ENCODE results near the gene GRB10.

Gene GRB10

DNA sequence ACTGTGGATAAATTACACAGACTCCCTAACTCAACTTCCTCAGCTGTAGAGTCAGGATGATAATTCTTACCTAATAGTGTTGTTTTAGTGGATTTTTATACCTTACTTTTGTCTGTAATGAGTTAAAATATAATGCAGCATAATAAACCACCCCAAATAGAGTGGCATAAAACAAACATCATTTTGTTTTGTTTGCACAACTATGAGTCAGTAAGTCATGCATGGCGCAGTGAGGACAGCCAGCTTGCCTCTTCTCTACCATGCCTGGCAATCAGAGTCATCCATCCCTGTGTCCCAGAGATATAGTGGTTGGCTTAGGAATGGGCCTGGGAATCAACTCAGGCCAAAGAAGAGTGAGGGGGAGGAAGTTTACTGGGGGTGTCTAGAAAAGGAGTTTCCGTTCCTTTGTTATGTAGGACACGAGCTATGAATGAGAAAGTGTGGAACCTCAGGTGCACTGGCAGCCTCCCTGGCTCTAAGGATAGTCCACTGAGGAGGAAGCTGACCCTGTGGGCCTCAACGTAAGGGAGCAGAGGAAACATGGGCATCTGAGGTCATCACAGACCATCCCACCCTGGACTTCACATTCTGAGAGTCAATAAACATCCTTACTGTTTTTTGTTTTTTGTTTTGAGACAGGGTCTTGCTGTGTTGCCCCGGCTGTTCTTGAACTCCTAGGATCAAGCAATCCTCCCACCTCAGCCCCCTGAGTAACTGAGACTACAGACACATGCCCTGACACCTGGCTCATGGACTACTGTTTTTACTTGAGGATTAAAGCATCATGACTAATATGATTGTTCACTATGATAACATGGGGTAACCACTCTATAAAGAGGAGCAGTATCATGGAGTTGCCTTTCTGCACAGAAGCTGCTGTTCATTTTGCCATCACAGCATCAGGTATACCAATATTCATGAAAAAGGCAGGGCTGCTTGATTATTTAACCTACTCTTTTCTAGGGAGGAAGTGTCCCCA, 21.0 kb upstream of the GRB10 start:
- DNase-seq = no peak

DNA sequence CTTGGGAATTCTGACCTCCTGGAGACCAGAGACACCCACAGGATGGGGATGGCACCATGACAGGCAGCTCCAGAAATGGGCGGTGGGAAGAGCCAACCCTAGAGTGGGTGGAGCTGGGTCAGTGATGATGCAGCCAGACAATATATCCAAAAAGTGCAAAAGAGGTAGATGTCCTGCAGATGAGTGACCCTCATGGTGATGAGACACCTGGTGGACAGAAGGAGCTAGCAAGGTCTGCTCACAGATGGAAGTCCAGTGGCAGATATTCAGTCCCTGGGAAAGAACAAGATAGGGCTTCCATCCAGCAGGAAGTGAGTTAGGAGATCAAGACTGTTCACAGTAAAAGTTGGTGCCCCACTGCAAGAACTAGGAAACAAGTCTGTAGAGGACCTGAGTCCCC, 19.2 kb upstream of the GRB10 start:
- no peak for DNase-seq

DNA sequence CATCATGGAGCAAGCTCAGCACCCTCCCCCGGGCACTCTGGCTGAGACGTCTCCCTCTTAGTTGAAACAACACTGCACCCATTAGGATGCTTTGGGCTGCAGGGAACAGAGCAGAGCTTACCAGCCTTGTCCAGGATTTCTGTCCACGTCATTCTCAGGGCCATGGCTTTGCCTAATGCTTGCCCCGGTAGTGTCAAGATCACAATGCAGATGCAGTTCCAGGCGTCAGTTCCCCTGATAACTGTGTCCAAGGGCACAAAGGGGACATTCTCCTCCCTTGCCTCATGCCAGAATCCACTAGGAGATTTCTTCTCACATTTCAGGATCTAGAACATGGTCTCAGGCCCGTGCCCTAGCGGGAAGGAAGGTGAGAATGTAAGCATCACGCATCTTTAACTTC, 17.2 kb upstream of the GRB10 start:
- no peak for DNase-seq

DNA sequence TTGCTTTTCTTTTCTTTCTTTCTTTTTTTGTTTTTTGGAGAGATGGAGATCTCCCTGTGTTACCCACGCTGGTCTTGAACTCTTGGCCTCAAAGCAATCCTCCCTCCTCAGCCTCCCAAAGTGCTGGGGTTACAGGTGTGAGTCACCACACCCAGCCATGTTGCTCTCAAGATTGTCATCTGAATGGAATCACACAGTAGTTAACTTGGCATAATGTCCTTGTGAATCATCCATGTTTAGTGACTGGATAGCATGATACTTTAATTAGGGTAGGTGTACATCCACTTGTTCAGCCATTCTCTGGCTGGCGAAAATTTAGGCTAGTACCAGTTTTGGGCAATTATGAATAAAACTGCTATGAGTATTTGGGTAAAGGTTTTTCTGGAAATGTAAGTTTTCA, 15.4 kb upstream of the GRB10 start:
- no peak for DNase-seq

DNA sequence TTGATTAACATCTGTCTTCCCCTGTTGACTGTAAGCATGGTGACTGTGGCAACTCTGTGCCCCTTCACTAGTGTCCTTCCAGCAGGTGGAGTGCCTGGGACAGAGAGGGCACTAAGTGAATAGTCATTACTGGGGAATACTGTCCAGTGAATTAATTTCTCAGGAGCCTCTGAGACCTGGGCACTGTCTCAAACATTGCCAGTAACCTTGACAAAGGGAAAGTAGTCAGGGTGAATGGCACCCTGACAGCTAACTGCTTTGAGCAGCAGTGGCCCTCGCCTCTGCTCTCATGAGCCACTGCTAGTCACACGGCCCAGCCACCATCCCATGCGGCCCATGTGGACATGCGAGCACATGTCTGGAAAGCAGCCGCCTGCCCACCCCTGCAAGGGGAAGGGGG, 13.1 kb upstream of the GRB10 start:
- DNase-seq = no peak

DNA sequence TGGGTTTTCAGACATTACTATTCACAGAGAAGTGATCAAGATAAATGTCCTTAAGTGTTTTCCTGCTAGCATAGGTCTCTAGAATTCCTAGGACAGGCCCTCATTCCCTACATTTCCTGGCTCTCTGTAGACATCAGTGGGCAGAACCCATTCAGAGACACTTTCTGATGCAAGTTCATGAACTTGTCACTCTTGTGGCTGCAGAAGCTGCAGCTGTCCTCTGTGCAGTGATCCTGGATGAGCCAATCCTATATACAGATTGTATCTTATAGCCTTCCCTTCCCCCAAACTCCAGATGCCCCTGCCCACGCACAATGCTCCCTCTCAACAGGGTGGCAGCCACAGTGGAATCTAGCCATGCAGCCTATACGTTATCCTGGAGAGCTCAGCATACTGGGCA, 12.6 kb upstream of the GRB10 start:
- no peak for DNase-seq

DNA sequence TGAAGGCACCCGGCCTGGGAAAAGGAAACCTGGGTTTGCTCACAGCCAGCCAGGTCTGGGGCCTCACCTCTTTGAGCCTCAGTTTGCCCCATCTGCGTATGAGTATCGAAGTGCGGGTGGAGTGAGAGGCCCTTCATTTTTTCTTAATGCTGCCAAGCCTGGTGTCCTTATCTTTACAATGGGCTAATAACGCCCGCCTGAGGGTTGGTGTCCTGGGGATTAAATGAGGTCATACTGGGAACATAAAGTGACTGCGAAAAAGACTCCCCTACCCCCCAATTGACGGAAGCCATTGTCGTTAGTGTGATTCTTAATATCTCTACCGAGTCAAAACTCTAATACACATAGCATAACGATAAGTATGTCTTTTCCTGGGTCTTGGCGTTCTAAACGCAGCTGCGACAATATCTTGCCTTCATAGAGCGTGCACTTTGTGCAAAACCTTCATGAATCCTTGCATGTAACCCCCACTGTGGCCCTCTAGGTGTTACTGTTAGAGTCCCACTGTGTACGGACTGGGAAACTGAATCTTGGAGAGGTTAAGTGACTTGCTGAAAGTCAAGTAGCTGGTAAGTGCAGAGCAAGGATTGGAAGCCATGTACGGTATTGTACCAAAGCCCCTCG, 11.4 kb upstream of the GRB10 start:
- no peak for DNase-seq

DNA sequence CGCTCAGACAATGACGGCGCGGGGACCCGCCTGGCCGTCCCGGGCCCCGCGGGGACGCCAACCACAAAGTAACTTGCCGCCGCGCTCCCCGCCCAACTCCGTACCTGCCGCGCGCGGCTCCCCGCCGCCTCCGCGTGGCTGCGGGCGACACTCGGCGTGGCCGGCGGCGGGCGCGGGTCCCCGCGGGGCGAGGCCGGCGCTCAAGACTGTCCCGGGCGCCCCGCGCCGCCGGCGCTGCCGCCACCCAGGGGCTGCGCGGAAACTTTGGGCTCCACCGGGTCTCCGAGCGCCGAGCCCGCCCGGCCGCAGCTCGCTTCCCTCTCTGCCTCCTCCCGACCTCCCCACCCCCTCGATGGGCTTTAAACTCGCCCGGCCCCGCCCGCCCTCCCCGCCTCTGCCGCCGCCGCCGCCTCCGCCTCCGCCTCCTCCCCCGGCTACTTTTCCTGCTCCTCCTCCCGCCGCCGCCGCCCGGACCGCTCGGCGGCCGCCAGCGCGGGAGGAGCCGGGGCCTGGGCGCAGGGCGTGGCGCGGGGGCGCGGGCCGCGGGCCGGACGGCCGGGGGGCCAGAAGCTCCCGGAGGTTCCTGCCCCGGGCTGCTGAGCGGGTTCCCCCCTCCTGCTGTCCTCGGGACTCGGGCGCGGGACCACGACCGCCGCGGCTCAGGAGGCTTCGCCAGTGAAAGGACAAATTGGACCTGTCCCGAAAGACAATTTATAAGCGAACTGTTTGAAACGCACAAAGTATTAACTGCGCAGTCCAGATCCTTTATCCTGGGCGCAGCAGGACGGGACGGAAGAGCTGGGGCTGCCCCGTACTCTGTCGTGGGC, 10.6 kb upstream of the GRB10 start:
- DNase-seq = peak; percentile 7 to 33

DNA sequence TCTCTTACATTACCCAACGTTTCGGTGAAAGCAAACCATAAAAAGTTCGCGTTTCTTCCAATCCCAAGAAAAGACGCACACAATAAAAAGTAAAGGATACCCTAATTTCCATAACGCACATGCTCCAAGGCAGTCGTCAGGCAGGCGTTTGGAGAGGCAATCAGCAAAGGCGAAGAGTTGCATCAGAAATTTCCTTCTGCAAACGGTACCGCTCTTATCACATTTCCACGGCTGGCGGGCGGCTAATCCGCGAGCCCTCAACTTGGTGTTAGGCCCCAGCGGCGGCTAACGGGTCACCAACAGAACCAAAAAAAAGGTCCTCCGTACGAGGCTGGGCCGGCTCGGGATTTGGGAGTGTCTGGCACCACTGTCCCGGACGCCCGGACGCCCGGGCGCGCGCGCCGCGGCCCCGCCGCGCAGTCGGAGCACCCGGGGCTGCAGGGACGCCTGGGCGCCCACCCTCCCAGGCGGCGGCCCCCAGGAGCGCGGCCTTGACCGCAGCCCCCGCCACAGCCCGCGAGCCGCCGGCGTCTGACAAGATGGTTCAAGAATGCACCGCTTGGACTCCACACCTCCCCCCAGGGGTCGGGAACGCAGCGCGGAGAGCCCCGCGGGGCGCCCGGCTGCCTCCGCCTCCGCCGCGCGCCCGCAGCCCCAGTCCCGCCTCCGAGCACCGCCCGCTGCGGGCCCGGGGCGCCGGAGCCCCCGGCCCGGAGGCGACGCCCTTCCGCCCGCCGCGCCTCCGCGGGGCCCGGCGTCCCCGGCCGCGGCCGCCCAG, 9.8 kb upstream of the GRB10 start:
- DNase-seq = peak in 1 of 2 experiments; percentile 5

DNA sequence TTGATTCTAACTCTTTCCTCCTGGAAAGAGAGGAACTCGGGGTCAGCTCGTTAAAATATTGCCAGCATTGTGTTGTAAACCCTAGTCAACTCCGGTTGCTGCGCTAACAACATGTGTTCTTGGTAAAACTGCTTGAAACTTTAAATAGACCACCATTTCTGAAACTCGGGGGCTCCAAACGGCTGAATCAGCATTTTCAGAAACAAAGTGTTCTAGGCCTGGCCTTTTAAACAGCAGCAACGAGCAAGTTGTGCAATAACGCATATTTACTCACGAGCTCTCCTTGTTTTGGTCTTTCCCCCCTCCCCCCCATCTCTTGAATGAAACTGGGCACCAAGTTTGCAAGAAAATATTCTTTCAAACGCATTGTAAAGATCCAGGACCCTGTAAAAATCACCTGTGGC, 9.2 kb upstream of the GRB10 start:
- no peak for DNase-seq

DNA sequence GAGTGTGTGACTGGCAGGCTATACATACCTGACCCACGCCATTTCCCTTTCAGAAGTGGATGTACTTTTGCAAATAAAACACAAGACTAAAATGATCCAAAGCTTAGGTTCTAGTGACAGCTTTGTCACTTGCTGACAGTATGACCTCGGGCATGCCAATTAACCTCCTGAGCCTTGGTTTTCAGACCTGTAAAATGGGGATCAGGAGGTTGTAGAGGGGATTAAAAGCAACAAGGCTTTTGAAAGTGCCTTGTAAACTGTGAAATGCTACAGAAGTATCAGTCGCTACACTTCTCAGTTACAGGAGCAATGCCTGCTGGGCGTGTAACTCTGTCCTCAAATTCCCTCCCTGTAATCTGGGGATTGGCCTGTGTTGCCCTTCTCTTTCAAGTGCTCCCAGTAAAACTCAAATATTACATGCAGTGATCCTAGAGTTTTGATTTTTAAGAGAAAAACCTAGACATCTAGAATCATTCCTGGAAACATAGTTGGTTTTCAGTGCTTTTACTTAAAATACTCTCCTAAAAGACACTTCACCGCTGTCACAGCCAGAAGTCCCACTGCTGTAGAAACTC, 8.8 kb upstream of the GRB10 start:
- DNase-seq = no peak

DNA sequence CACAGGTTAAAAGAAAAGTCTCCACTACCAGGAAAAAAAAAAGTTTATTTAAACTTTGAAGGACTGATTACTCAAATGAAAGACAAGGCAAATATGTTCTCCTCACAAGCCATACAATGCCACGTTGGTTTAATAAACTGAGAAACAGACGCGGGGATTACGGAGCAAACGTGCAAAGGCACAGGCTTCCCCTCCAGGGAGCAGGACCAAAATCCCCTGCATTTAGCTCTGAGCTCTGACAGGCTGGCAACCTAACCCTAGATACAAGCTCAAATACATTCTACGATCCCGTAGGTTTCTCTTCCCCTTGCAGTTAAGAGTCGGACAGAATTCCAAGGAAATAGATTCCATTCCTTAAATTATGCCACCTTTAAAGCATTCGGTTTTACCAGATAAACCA, 7.7 kb upstream of the GRB10 start:
- no peak for DNase-seq

DNA sequence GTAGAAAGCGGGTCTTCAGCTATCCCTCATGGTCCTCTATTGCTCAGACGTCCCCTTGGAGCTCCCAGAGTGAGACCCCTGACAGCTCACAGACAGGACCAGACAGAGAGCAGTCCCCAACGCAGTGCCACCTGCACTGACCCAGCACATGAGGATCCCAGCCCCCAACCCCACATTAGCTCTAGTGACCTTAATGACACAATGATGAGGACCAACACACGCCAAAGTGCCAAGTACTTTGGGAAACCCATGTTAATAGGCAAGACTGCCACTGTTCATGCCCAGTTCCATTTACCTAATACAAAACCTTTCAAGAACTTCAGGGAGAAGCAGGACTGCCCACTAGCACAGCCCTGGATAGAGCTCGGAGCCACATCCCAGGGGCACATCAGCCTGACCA, 5.7 kb upstream of the GRB10 start:
- no peak for DNase-seq

DNA sequence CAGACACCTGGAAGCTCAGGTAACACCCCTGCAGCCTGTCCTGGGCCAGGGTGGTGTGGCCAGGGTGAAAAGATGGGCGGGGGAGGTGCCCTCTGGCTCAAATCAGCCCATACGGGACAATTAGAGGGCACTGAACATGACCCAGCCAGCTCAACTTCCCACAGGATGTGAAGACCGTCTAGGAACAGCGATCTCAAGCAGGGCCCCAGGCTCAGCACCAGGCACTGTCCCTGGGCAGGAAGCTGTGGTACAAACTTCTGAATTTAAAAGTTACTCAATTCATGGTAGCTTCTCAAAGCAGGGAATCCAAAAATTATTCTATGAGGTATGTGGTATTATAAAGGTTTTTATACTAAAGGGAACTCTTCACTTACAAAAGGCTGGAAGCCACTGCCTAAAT, 5.1 kb upstream of the GRB10 start:
- no peak for DNase-seq

DNA sequence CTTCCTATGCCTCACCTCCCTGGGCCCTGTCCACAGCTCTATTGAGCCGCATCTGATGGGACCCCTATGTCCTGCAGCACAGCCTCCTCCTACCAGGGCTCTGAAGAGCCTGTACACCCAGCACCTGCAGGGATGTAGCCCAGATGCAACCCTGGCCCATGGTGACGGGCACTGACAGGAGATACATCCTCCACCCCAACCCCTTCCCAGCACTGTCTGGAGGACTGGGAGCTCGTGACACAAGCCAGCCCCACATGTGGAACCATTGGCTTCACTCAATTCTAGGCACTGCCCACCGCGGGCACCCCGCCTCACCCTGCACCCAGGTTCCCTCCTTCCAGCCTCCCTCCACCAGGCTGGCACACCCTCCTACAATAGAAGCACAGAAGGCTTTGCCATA, 2.6 kb upstream of the GRB10 start:
- no peak for DNase-seq

DNA sequence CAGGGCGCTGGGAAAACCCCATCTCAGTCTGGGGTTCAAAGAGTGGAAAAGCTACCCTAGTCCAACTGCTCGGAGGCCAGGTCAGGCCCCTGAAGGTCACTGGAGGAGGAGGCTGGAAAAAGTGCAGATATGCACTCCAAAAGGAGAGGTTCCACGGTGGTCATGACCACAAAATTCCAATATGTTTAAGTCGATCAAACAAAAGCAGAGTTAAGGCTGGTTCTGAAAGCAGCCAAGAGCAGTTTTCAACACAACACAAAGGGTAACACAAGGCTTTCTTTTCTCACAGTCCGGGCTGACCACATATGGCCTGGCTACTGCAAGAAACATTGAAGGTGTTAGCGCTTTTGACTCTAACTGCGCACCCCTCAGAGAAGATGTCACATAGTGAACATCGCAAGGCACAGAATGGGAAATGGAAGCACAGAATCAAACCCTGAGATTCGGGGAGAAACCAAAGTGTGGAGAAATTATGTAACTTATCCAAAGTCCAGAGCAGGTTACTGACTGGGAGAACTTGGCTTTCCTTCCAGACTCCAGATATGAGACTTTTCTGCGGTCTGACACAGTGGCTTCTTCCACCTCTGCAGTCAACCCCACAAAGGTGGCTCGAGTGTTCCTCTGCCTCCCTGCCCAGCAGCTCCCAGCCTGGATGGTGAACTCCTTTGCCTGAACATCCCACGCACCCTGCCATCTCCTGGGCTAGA, 1.3 kb upstream of the GRB10 start:
- no peak for DNase-seq

DNA sequence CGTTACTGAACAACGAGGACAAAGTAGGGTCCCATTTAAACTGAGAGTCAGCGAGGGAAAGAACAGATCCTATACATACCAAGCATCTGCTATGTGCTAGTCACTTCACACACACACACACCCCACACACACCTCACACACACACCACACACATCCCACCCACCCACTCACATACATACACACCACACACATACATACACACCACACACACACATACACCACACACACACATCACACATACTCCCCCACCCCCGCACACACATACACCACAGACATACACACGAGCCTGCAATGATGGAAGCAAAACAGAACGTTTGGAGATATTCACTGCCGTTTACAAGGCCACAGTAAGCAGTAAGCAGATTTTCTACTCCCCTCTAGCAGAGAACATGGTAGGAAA, 607 bp upstream of the GRB10 start:
- no peak for DNase-seq

DNA sequence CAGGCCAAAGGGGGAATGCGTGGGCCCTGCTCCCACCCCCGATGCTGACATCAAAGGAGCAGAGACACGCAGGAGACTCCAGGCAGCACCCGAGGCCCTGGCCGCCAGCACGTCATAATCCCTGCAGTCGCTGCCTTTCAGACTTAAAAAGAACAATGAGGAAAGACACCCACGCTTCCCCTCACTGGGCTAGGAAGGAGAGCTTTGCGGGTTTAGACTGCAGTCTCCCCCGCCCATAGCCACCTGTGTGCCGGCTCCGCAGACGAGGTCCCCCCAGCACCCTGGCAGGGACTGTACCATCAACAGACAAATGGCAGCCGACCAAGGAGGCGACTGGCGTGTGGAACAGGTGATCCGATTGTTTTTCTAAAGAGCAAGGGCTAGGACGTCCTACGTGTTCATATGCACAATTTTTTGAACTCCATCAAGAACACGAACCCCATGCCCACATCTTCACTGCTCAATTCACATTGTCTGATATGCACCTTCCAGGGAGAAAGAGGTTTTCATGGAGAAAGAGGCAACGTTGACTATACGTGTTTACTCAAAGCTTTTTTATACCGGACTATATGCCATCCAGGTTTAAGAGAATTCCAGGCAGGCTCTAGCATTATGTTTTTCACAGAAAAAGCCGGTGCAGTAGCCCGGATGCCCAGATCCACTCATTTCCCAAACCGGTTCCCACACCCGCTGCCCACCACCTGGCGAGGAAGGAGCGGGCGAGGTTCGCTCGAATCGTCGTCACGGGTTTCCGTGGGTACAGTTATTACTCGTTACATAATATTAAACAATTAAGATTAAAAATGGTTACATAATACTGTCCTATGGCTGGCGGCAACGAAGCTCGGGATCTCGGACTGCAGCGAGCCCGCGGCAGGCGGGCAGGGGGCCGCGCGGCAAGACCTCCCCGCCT, 1.1 kb downstream of the GRB10 start:
- peak; percentile 5 to 25 for DNase-seq

DNA sequence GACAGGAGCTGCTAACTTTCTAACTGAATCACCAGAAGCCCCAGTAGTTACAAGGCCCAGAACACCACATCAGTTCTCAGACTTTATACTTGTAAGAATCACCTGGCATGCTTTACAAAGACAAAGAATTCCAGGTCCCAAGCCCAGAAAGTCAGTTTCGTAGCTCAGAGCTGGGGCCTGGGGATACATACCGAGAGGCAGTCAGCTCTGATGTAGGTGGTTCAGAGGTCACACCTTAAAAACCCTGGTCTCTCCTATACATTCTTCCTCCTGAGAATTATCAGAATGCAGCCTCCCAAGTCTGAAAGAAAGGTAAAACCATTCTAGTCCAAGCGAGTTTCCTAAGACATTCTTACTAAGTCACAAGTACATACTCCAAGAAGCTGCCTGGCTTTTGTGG, 2.3 kb downstream of the GRB10 start:
- no peak for DNase-seq

DNA sequence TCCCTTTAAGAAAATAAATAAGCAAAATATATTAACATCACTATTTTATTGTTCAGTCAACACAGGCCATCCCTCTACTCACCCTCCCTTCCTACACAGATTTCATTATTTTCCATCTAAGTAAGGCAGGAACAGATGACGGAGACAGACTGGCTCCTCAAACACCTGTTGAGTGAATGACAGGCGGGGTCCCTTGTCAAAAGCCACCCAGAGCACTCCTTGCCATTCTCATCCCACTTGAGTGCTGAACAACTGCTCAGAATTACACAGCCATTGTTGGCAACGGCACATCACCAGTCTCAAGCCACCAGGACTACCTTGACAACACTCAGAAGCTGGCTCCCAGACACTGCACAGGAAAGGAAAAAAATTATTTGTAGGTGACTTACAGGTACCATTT, 3.3 kb downstream of the GRB10 start:
- DNase-seq = no peak

DNA sequence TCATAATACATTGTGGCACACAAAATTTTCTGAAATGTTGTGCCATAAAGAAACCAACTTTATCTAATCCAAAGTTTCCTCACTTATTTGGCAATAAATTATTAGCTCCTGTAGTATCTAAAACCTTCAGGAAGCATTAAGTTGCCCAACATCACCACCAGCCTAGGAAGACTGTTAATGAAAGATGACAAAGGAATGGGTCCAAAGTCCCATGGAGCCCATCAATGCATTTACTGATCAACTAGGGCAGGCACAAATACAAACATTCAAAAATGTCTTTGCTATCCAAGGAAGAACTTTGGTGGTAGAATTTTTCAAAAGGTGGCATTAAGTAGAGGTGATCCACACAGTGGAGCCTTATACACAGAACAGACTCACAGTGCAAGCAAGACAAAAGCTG, 4.5 kb downstream of the GRB10 start:
- DNase-seq = no peak
